HG02588 (cell line): ENCODE data around the gene ELP4.

ENCODE experiments used
- ATAC-seq: cut with Tn5 transposase; IDR thresholded peaks from one replicate; pipeline ENCODE4 v1.9.1; 2021; ENCODE audit warnings: mild to moderate bottlenecking, moderate library complexity; ENCODE audit not compliant: unreplicated experiment

ELP4 gene

DNA sequence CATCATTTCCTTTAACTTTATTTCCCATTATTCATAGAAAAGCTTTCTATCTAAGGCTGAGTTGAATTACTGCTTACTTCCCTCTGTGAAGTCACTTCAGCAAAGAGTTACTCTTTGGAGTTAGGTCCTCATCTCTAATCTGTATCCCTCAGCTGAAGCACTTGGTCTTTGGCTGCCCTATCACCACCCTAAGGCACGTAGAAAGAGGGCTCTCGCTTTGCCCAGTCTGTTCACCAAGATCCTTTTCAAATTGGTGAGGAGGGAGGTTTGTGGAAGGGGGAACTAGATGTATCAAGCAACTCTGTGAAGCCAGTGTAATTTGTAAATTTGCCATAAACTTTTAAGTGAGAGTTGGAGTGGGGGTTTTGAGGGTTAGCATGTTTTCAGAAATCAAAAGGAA, 258.1 kb downstream of the ELP4 start:
- ATAC-seq, result no peak

DNA sequence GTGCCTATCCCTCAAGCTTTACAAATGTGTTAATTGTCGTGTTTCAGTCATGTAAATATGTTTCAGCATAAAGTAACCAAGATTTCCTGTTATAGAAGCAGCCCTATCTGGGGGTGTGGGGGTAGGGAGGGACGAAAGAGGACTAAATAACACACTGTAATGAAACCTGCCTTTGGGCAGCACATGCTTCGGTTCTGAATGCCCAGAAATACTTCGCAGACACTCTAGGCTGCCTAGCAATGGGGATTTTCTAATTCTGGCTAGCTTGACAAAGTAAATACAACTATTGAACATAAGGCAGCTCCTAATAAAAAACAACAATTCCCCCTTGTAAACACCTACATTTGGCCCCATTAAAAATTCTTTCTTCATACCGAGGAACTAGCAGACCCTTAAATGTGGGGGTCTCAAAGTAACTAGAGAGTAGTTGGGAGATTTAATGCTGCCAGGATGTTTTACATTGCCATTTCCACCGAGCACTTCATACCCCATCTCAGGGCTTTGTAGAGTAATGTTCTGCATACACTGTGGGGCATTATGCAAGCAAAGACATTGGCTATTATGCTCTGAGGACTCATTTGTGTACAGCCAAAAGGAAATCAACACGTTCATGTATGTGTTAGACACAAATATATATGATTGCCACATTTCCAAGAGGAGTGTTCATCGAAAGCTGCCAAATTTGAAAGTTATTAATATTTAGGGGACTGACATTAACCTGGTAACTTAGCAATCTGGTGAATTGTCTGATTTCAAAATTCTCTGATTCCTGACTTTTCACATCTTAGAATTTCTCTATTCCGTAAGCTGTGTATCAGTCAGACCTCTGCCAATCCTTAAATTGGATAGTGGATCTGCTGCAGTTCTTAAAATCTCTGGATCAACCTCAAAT, 259.4 kb downstream of the ELP4 start:
- ATAC-seq, result no peak

DNA sequence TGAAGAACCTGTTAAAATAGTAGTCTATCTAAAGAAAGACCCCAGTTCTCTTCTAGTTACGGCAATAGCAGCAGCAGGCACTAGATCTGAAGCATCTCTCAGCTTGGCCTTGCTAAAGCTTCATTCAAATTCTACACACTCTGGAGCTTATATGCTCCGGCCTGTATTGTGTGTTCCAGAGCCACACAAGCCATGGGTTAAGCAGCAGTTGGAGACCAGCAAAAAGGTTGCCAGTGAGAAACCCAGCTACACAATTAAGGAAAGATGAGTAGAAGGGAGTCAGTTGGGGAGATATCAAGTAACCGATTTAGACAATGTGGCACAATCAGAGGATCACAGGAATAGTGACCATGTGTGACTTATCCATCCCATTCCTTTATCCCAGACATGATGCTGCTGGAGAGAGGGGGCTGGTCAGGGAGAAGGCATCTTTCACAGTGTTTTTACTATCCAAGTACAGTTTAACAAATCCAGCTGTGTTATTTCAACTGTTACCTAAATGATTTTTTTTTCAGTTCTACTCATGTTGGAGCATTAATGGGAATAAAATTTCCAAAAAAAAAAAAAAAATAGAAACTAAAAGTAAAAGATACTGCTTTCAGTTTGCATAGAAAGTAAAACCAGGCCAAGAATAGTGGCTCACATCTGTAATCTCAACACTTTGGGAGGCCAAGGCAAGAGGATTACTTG, 260.6 kb downstream of the ELP4 start:
- ATAC-seq, result no peak

DNA sequence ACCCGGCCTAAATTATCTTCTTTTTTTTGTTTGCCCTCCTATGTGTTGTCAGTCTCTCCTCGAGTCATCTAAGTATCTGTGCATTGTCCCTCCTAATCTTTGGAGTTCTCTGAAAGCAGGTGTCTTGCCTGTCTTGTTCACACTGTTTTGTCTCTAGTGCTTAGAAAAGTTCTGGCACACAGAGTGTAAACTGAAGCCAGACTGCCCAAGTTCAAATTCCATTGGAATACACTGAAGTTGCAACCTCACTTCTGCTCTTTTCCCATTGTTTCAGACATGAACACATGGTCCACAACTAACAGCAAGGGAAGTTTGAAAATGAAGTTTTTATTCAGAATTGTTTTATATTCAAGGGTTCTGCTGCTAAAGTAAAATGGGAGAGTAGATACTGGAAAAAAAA, 262.8 kb downstream of the ELP4 start:
- ATAC-seq, result no peak

DNA sequence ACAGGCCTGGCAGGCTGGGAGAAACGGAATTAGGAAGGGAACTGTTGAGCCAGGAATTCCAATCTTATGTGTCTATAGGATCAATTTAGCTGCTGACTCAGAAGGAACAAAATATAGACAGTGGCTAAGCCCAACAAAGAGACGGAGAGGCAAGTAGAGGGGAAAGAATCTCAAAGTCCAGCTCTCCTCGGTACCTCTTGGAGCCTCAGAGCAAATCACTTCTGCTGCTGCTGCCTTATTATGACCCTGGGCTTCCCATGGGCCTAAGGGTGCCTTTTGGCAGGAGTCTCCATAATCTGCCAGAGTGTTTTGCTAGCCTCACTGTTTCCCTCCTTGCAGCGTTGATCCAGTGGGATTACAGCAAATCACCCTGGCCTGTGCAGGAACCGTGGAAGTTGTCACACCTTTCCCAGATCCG, 269.8 kb downstream of the ELP4 start:
- no peak for ATAC-seq

DNA sequence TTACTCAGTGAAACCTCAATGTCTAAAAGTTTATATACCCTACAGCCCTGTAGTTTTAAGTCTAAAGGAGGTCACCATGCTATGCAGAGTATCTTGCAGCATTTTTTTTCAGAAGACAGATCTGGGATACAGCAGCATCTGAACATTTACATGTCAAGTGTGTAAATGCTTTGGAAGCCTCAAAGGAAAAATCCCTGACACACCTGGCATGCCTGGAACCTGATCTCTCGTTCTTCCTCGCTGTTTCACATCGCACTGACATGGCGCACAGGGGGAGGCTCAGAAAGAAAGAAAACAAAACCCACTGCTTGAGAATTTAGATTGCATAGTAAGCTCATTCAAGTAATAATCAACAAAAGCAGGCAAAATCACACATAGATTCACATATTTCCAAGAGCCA, 270.5 kb downstream of the ELP4 start:
- ATAC-seq, result no peak

DNA sequence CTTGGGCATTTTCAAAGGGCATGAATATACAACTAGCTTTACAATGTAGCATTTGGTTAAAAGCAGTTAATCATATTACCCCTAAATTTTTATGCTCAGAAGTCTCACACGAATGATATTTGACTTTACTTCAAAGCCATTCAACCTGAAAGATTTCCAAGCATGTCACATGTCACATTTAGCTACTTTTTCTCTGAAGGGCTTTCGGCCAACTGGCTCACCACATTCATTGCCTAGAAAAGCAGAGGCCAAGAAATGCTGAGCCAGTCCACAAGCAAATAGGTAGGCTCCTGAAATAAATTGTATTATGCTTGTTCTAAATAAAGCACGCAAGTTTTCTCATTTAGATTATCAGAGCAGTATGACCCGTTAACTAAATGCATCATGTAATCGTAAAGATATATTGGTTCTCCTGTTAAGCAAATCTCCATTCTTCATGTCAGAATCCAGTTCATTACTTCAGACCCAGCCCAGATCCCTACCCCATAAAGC, 271.0 kb downstream of the ELP4 start:
- ATAC-seq, result no peak

DNA sequence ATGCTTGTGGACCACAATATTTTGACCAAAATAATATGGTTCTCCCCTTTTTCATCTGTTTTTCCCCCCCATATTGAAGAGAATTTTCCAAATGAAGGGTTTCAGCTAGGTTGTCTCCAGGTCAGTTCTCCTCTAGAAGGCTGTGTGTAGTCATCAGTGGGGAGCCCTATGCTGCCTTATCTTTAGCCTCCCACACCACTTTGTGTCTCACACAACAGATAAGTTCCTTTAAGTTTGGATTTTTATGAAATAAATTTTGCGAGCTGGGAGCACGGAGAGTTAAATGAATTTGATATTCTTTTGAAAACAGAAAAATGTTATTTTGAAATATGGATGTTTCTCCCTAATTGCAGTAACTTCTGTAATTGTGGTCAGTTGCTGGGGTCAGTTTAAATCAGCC, 272.7 kb downstream of the ELP4 start:
- no peak for ATAC-seq

DNA sequence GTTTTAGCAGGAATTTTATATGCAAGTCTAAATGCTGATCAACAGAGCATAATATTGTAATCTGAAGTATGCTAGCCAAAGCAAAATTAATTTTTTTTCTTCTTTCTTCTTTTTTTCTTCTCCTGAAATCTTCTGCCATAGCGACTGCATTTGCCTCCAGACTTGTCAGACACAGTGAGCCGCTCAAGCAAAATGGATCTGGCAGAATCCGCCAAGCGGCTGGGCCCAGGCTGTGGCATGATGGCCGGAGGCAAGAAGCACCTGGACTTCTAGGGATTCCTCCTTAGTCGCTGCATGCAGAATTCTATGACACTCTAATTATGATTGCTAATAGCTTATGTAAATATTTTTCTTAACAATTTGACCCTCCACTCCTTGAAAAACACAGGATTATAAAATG, 273.7 kb downstream of the ELP4 start:
- ATAC-seq, result no peak

DNA sequence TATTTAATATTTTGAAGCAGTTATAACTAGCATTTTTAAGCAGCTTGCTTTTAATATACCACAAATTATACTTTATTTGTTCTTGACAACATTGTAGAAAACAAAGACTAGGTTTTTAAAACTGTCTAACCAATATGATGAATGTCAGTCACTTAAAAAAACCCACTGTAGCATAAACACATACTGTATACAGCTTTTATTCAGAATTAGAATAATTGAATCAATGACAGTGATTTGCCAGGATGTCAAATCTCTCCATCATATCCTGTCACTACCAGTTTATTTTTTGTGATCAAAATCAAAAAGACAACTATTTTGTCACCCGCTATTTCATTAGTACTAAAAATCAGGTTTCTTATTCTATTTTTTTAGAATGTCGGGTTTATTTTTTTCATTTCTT, 275.0 kb downstream of the ELP4 start:
- ATAC-seq, result no peak

DNA sequence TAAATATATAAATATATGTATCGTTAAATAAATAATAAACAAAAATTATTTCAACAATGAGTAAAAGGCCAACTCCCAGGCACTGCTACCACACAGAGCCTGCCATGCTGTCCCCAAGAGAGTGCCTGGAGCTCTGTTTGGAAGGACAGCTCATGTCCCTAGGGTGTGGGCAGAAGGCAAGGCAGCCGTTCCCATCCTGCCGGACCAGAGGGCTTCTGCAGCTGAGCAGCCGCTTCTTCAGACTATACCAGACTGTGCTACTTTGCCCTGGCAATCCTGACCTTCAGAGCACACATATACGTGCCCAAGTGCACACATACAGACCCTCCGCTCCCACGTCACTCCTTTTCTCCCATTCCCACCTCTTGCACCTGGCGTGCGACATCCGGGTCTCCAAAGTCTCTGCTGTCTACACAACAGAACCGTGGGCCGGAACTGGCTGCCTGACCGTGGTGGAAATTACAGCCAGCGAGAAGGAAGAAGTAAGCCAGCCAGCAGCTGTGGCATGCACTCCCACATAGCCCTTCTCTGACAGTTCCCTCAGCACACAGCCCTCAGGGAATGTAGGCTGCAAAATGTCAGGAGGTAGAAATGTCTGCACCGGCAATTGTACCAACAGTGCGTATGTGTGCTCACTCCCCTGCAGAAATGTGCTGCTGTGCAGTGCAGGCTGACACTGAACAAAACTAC, 277.6 kb downstream of the ELP4 start:
- ATAC-seq, result no peak

DNA sequence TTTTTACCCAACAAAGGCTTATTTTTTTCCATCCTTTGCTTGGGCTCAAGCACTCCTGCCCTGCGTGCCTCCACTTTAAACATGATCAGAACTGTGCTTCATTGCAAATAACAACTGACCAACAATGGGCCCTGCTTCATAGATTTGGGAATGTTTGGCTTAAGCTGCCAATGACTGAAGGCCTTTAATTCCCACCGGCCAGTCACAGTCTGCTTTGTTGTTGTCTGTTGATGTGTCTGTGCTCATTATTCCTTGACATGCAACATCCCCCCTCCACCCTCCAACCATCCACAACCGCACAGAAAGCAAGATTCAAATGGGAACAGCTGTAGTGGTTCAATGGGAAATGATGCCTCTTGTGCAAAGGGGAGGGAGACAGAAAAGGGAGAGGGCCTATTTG, 278.5 kb downstream of the ELP4 start:
- ATAC-seq, result no peak

DNA sequence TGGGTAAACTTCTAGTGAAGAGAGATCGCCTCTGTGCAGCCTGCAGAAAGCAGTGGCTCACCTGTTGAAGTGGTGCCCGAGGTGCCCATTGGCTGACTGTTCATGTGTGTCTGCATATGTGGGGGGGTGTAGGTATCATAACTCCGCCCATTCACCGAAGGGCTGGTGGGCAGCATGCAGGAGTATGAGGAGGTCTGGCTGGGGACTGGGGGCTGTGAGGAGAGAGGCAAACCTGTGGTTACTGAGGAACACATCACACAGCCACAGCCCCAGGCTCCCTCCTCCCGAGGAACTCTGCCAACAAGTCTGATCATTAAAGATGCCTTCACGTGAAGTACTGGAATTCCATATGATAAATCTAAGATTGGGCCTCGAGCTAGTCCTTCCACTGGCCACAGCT, 281.1 kb downstream of the ELP4 start:
- ATAC-seq, result no peak

DNA sequence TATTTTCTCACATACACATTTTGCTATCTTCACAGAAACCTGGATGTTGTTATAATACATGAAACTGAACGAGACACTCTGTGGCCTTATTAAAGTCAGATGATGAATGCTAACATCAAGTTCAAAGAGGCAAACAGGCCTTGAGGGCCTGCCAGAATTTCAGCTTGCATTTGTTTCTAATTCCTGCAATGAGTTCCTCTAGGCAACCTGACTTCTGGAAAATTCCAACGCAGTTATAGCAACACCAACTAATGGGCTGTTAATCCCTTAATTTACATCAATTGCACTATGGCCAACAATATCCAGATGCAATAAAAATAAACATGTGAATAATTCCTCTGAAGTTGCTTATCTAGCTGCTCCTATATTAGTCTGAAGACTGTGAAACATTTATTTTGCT, 282.5 kb downstream of the ELP4 start:
- no peak for ATAC-seq

DNA sequence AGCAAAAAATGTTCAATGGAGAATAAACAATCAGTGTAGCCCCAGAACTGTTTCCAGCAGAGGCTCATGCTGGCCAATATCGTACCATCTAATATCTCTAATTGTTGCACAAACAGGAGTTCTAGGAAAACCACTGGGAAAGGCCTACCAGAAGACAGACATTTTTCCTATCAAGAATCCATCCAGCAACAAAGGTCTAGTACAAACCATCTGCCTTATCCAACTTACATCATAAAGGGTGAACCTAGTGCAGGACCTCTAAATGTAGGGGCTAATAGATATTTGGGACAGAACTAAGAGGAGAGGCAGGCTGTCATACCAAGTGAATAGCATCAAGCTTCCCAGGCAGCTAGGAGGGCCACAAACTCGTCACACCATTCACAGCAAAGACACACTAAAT, 282.9 kb downstream of the ELP4 start:
- ATAC-seq, result no peak

DNA sequence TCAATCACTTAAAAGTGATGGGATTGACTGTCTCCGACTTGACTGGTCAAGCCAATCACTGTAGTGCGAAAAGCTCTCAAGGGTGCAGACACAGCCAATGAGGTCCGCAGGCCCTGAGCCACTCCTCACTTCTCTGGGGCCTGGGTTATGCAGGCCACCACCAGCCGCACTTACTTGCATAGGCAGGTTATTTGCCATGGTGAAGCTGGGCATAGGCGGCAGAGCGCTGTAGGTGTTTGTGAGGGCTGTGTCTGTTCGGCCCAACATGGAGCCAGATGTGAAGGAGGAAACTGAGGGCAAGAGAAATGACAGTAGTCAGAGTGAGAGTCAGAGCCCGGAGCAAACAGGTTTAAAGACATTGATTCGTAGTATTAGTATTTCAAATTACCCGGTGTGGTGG, 283.7 kb downstream of the ELP4 start:
- no peak for ATAC-seq

DNA sequence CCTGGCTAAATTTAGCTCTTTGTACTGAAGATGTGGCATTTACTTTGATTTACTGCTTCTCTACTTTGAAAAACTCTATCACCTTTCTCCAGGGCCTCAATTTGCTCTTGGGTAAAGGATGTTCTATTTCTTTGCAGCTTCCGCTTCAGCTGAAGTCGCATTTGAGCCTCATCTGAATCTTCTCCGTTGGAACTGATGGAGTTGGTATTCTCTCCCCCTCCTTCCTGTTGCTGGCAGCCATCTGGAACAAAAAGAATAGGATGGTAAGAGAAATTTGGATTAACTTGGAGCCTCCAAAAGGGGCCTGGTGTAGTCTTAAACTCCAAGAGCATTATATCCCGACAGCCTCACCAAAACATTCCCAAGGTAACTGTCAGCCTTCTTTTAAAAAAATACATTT, 285.0 kb downstream of the ELP4 start:
- ATAC-seq, result no peak

DNA sequence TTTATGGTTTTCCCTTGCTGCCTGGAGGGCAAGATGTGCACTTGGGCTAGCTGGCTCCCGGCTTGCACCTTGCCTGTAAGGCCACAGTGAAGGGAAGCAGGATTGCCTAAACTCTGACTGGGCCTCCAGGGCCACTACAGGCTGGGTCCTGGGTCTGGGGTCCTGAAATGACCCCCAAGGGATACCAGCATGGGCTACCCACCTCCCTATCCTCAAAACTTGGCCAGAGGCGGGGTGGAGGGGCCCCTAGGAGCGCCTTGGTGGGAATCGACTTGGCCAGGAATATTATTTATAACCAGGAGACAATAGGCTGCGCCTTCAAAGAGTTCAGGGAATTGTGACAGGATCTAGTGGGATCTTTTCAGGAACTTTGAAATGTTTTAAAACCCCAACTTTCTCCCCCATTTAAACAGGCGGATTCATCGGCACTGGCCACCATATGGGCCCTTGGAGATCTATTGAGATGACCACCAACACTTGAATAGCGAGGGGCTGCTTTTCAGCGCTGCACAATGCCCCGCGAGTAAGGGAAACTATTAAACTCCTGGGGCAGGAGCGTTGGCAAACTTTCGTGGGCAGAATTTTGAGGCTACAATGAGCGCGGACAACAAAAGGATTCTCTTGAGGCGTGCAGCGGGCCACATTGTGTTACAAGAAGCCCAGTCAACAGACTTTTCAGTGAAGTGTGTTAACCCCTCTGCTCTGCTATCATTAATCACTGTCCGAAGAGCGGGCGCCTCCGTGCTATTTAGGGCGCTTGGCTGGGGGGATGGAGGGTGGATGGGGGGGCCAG, 286.3 kb downstream of the ELP4 start:
- no peak for ATAC-seq

DNA sequence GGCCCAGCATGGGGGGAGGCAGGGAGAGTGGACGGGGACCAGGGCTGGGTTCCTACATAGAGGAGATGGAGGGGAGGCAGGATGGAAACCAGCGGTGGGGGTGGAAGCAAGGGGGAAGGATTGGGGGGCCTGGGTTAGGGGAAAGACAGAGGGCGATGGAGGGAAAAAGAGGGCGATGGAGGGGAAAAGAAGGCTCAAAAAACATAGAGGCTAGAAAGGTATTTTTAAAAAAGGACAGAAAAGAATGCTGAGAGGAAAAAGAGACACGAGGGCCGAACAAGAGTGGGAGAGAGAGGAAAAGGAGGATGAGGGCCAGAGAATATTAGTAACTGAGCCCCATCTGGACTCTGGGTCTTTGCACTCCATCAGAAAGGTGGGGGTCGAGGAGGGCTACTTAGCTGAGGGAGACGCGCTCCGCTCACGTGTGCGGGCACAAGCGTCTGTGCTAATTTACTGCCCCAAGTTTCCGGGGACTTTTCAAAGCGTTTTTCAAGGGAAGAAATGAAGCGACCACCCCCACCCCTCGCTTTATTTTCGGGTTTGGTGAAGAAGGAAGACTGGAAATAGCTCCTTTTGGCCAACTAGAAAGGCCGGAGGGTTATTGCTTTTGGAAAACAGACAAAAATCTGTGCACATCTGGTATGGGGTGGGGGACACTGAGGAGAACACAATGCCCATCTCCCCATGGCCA, 287.1 kb downstream of the ELP4 start:
- ATAC-seq, result no peak
